Gastrocnemius medialis (tissue), 4 donors: ENCODE data around the gene BICDL1. TPM values are rescaled to one million over a fixed set of nuclear protein-coding genes. Genes with fewer than 3 reads are reported as not detected.

ENCODE experiments used
- ATAC-seq, 2 donors: fragments of 150-250 bp; one replicate each; pipeline ENCODE4 v1.9.1; 2016
- DNase-seq, 2 donors: peaks; one replicate each; pipeline ENCODE4 v3.0.0-alpha.2; 2019
- H3K27ac ChIP-seq, 4 donors: fragments of 200-600 bp; sonication (generic); 1 replicate in 1 of 4; 2 replicates in 3 of 4; pipeline ENCODE4 v1.5.1; 2016 to 2018; ENCODE audit warnings: mild to moderate bottlenecking in 2 of 4, moderate library complexity in 1 of 4
- H3K27me3 ChIP-seq, 3 donors: fragments of 200-600 bp; sonication (generic) in 2 of 3; 1 replicate in 1 of 3; 2 replicates in 2 of 3; pipeline versions ENCODE4 v1.5.1 to v1.6.0; 2016 to 2019; ENCODE audit warnings: mild to moderate bottlenecking in 1 of 3, moderate library complexity in 1 of 3
- H3K36me3 ChIP-seq, 2 donors: fragments of 200-600 bp; sonication (generic) in 1 of 2; one replicate each; pipeline ENCODE4 v1.5.1; 2017 to 2018
- H3K4me1 ChIP-seq, 2 donors: fragments of 200-600 bp; sonication (generic) in 1 of 2; one replicate each; pipeline ENCODE4 v1.5.1; 2016 to 2017; ENCODE audit warnings: mild to moderate bottlenecking in 2 of 2
- H3K4me3 ChIP-seq, 4 donors: fragments of 200-600 bp; sonication (generic) in 3 of 4; 1 replicate in 1 of 4; 2 replicates in 3 of 4; pipeline ENCODE4 v1.5.1; 2016 to 2019; ENCODE audit warnings: mild to moderate bottlenecking in 2 of 4
- H3K9me3 ChIP-seq, 3 donors: fragments of 200-600 bp; sonication (generic) in 2 of 3; 1 replicate in 1 of 3; 2 replicates in 2 of 3; pipeline ENCODE4 v1.5.1; 2016 to 2019
- CTCF ChIP-seq, 5 experiments: fragments of 450-650 bp in 3 of 5; fragments of 200-600 bp in 2 of 5; sonication (generic) in 2 of 5; IDR thresholded peaks in 4 of 5; conservative IDR thresholded peaks in 1 of 5; 1 replicate in 4 of 5; 2 replicates in 1 of 5; pipeline ENCODE4 v1.5.1; 2016 to 2019; ENCODE audit warnings: antibody characterized with exemption in 5 of 5, mild to moderate bottlenecking in 3 of 5, moderate library complexity in 3 of 5
- POLR2A ChIP-seq, 2 donors: fragments of 450-650 bp; IDR thresholded peaks; one replicate each; pipeline ENCODE4 v1.6.1; 2017; ENCODE audit warnings: antibody characterized with exemption in 2 of 2, mild to moderate bottlenecking in 2 of 2, moderate library complexity in 2 of 2
- in situ Hi-C, 4 donors: fragments of 200-750 bp; cut with MboI; loops; one replicate each; pipeline versions ENCODE4 v1.15.0 to v1.8.0; 2017; ENCODE audit warnings: low sequenced_read_pairs in 4 of 4
- intact Hi-C: fragments of 100-400 bp; cut with DNase I; formaldehyde crosslinking; loops from one replicate; pipeline ENCODE4 v1.15.1; 2023; ENCODE audit warnings: low total_unique reads
- total RNA-seq, 4 donors: library from RNA; depleted of rRNA; stranded (reverse); fragments of >200 nt; gene quantifications; one replicate each; pipeline versions ENCODE4 v1.1.0 to v1.2.3, GENCODE V29; 2016

The BICDL1 gene
- total RNA-seq = 1 to 10 TPM in 1 of 4 donors, under 1 TPM in 1, not detected in 2; 0.93 to 1.4 TPM

GRCh38 chr12:119988472-119989360 lies at the start of gene BICDL1:
BICDL1 (plus strand) TSS chr12:119989236; CDS start chr12:119989869, 633 bp downstream.
- H3K4me3 ChIP-seq = peak within 1 kb of the TSS; percentile 36 to 55 (median 51)
- no peak within 1 kb of the TSS for H3K27ac ChIP-seq
- no peaks in the 10 kb centered on the region for H3K36me3 ChIP-seq
- DNase-seq (peak; percentile 3 to 33), ATAC-seq (peak; percentile 63 to 68)
- peaks cover 9% of the 10 kb centered on the region in 2 donors for H3K4me1 ChIP-seq
- peaks cover 43 to 80% (median 63%) of the 10 kb centered on the region in 3 donors for H3K27me3 ChIP-seq
- no peaks in the 10 kb centered on the region for H3K9me3 ChIP-seq
- intact Hi-C loops (no loop called here), in situ Hi-C loops (no loop called here)
- TF ChIP-seq POLR2A (IDR thresholded peaks at IDR 0.05) (no peak), CTCF (IDR thresholded peaks at IDR 0.05 in 4 of 5, conservative IDR thresholded peaks at IDR 0.05 in 1 of 5) (no peak)

GRCh38 chr12:119940897-119941296 lies 48.1 kb upstream of the BICDL1 start:
- Histone ChIP-seq H3K4me3 (no peak overlapping the region), H3K36me3 (no peaks in the 10 kb centered on the region), H3K27ac (no peak overlapping the region), H3K9me3 (no peaks in the 10 kb centered on the region), H3K27me3 (no peaks in the 10 kb centered on the region), H3K4me1 (no peaks in the 10 kb centered on the region)
- intact Hi-C loops = no loop called here
- ATAC-seq (no peak), DNase-seq (no peak)
- in situ Hi-C loops = no loop called here
- TF ChIP-seq POLR2A (IDR thresholded peaks at IDR 0.05) = no peak
- TF ChIP-seq CTCF (IDR thresholded peaks at IDR 0.05 in 4 of 5, conservative IDR thresholded peaks at IDR 0.05 in 1 of 5) = no peak

- Histone ChIP-seq H3K27ac (no peak overlapping the region), H3K27me3 (no peaks in the 10 kb centered on the region), H3K9me3 (no peaks in the 10 kb centered on the region), H3K4me1 (no peaks in the 10 kb centered on the region), H3K36me3 (no peaks in the 10 kb centered on the region), H3K4me3 (no peak overlapping the region)
- DNase-seq = no peak
- intact Hi-C loops (no loop called here), in situ Hi-C loops (no loop called here)
- ATAC-seq = no peak
- TF ChIP-seq CTCF (IDR thresholded peaks at IDR 0.05 in 4 of 5, conservative IDR thresholded peaks at IDR 0.05 in 1 of 5) (no peak), POLR2A (IDR thresholded peaks at IDR 0.05) (no peak)
These were observed 46.6 kb upstream of the BICDL1 start for GRCh38 chr12:119942386-119942785.

- intact Hi-C loops (no loop called here), in situ Hi-C loops (no loop called here)
- H3K27ac ChIP-seq = no peak overlapping the region
- H3K27me3 ChIP-seq = no peaks in the 10 kb centered on the region
- no peaks in the 10 kb centered on the region for H3K4me1 ChIP-seq
- no peak overlapping the region for H3K4me3 ChIP-seq
- H3K36me3 ChIP-seq = no peaks in the 10 kb centered on the region
- ATAC-seq (no peak), DNase-seq (no peak)
- no peak for TF ChIP-seq CTCF (IDR thresholded peaks at IDR 0.05 in 4 of 5, conservative IDR thresholded peaks at IDR 0.05 in 1 of 5)
- no peak for TF ChIP-seq POLR2A (IDR thresholded peaks at IDR 0.05)
- no peaks in the 10 kb centered on the region for H3K9me3 ChIP-seq
These were observed 42.8 kb upstream of the BICDL1 start for GRCh38 chr12:119946213-119946612.
